K562 (cell line): Measurements from ENCODE around the gene SYN1. TPM values are rescaled to one million over a fixed set of nuclear protein-coding genes. Genes with fewer than 3 reads are reported as not detected.

Source experiments
- ATAC-seq: fragments of 200-7000 bp; cut with Tn5 transposase; 3 replicates; pipeline ENCODE4 v1.9.1; 2020; ENCODE audit warnings: moderate library complexity
- BruUV-seq: library from RNA; stranded (reverse); fragments of 400-500 nt; replicated peaks from 2 replicates; lab custom pipeline; 2021; lab: Mats Ljungman, UMichigan
- CTCF ChIA-PET: fragments of 300-600 bp; formaldehyde crosslinking; extraction: SDS; loops from one replicate; lab custom pipeline; 2021; ENCODE audit warnings: low intra/inter-chr PET ratio; lab: Yijun Ruan, JAX
- POLR2A ChIA-PET: fragments of 300-600, 350-650 bp; sonication (Branson Sonifier 250); formaldehyde crosslinking; extraction: SDS; loops from one replicate; lab custom pipeline; 2021; ENCODE audit warnings: antibody characterized with exemption, inconsistent platforms; lab: Yijun Ruan, JAX
- DNase-seq, 4 experiments: peaks; one replicate each; pipeline versions ENCODE4 v3.0.0 to v3.0.0-alpha.2; 2011 to 2018; ENCODE audit warnings: low spot score in 3 of 4, mixed read lengths in 3 of 4; ENCODE audit errors: extremely low read depth in 1 of 4
- FAIRE-seq: peaks from 2 replicates; lab custom pipeline; 2011; peaks lifted over from hg19 to GRCh38; lab: Jason Lieb, UNC
- H2AFZ ChIP-seq: 2 replicates; pipeline ENCODE4 v1.6.0; 2011; ENCODE audit warnings: low read depth, low read length, control low read depth, inconsistent platforms
- H3K27ac ChIP-seq: fragments of 200-600 bp; 3 replicates; pipeline ENCODE4 v1.8.0; 2011; ENCODE audit warnings: low read depth, mild to moderate bottlenecking, control low read depth, inconsistent platforms, low read length, moderate library complexity, mixed read lengths; ENCODE audit errors: extremely low read depth
- H3K27me3 ChIP-seq, 2 experiments: fragments of 300-600 bp in 1 of 2; 2 replicates in 1 of 2; 3 replicates in 1 of 2; pipeline versions ENCODE4 v1.6.0 to v1.8.0; 2011; ENCODE audit warnings: inconsistent platforms in 2 of 2, low read length in 2 of 2, mild to moderate bottlenecking in 1 of 2, mixed read lengths in 1 of 2, moderate library complexity in 1 of 2; ENCODE audit not compliant: control insufficient read depth in 2 of 2, insufficient read depth in 2 of 2
- H3K36me3 ChIP-seq: fragments of 300-600 bp; 3 replicates; pipeline ENCODE4 v1.8.0; 2011; ENCODE audit warnings: mild to moderate bottlenecking, low read length, inconsistent platforms; ENCODE audit not compliant: control insufficient read depth, insufficient read depth
- H3K4me1 ChIP-seq, 2 experiments: fragments of 200-600 bp in 1 of 2; replicated peaks in 1 of 2; 2 replicates in 1 of 2; 3 replicates in 1 of 2; pipeline versions ENCODE4 v1.5.1 to v1.8.0; 2011; ENCODE audit warnings: inconsistent platforms in 2 of 2, low read length in 2 of 2, mild to moderate bottlenecking in 1 of 2, mixed read lengths in 1 of 2, moderate library complexity in 1 of 2; ENCODE audit not compliant: control insufficient read depth in 2 of 2, insufficient read depth in 2 of 2
- H3K4me2 ChIP-seq: 2 replicates; pipeline ENCODE4 v1.6.1; 2011; ENCODE audit warnings: low read length, control low read depth, inconsistent platforms, mixed read lengths; ENCODE audit not compliant: insufficient read depth
- H3K4me3 ChIP-seq: fragments of 200-600 bp; sonication (generic), shearing (Covaris generic); 2 replicates; pipeline ENCODE4 v1.5.1; 2016; ENCODE audit warnings: control low read depth, inconsistent platforms
- H3K79me2 ChIP-seq: fragments of 200-600 bp; 3 replicates; pipeline ENCODE4 v1.8.0; 2011; ENCODE audit warnings: low read length, inconsistent platforms; ENCODE audit not compliant: control insufficient read depth, insufficient read depth
- H3K9ac ChIP-seq, 2 experiments: 2 replicates each; pipeline versions ENCODE4 v1.6.0 to v1.6.1; 2011; ENCODE audit warnings: low read depth in 2 of 2, low read length in 2 of 2, control low read depth in 1 of 2, inconsistent platforms in 1 of 2, mild to moderate bottlenecking in 1 of 2, mixed read lengths in 1 of 2; ENCODE audit not compliant: insufficient read depth in 1 of 2
- H3K9me1 ChIP-seq: one replicate; pipeline ENCODE4 v1.6.0; 2011; ENCODE audit warnings: inconsistent platforms, mild to moderate bottlenecking, low read length, moderate library complexity; ENCODE audit not compliant: control insufficient read depth, insufficient read depth
- H3K9me3 ChIP-seq: replicated peaks from 2 replicates; pipeline ENCODE4 v1.5.1; 2011; ENCODE audit warnings: low read depth, low read length, inconsistent platforms; ENCODE audit not compliant: control insufficient read depth, insufficient read depth
- H4K20me1 ChIP-seq: replicated peaks from 2 replicates; pipeline ENCODE4 v1.6.1; 2011; ENCODE audit warnings: low read length, inconsistent platforms, mixed read lengths; ENCODE audit not compliant: control insufficient read depth, insufficient read depth
- ARHGAP35 ChIP-seq: fragments of 450-650 bp; IDR thresholded peaks from 2 replicates; pipeline ENCODE4 v1.6.1; 2018; ENCODE audit not compliant: partially characterized antibody
- BCLAF1 ChIP-seq, 2 experiments: fragments of 450-650 bp in 1 of 2; IDR thresholded peaks; 2 replicates each; pipeline ENCODE4 v1.6.1; 2011 to 2017; ENCODE audit warnings: low read depth in 2 of 2, antibody characterized with exemption in 1 of 2, borderline replicate concordance in 1 of 2, low read length in 1 of 2, mild to moderate bottlenecking in 1 of 2, mixed read lengths in 1 of 2; ENCODE audit not compliant: control insufficient read depth in 1 of 2
- CTCFL ChIP-seq: IDR thresholded peaks from 2 replicates; pipeline ENCODE4 v1.6.1; 2011; ENCODE audit warnings: borderline replicate concordance, low read depth, mild to moderate bottlenecking, moderate library complexity, low read length; ENCODE audit not compliant: insufficient read depth, poor library complexity, severe bottlenecking
- ETV6 ChIP-seq, 3 experiments: fragments of 150-350 bp in 1 of 3; sonication (generic) in 1 of 3; formaldehyde crosslinking in 1 of 3; IDR thresholded peaks; 2 replicates each; pipeline versions ENCODE4 v1.6.1 to v1.8.0; 2014 to 2022; ENCODE audit warnings: borderline replicate concordance in 2 of 3, low read depth in 2 of 3, antibody characterized with exemption in 1 of 3, low read length in 1 of 3, mild to moderate bottlenecking in 1 of 3, missing genetic modification reagents in 1 of 3
- POLR2G ChIP-seq: fragments of 200-400 bp; formaldehyde crosslinking; IDR thresholded peaks from 2 replicates; pipeline ENCODE4 v1.6.1; 2017; ENCODE audit warnings: low read depth, mild to moderate bottlenecking, antibody characterized with exemption, low read length, moderate library complexity
- POLR3G ChIP-seq: IDR thresholded peaks from 2 replicates; pipeline ENCODE4 v1.6.1; 2011; ENCODE audit not compliant: insufficient read length, insufficient replicate concordance; ENCODE audit errors: extremely low read depth
- RBM25 ChIP-seq: fragments of 200-400 bp; formaldehyde crosslinking; IDR thresholded peaks from 2 replicates; pipeline ENCODE4 v1.6.1; 2018; ENCODE audit warnings: low read length, low read depth, moderate library complexity; ENCODE audit not compliant: severe bottlenecking
- RNF2 ChIP-seq: sonication (generic); IDR thresholded peaks from 2 replicates; pipeline ENCODE4 v1.6.1; 2016
- SMARCA5 ChIP-seq: fragments of 450-650 bp; IDR thresholded peaks from 2 replicates; pipeline ENCODE4 v1.6.1; 2016
- SPI1 ChIP-seq: IDR thresholded peaks from 2 replicates; pipeline ENCODE4 v1.6.1; 2011; ENCODE audit warnings: low read depth, low read length, control low read depth, borderline replicate concordance
- ZNF766 ChIP-seq: fragments of 200-800 bp; sonication (Bioruptor generic); conservative IDR thresholded peaks from 2 replicates; pipeline ENCODE4 v1.6.1; 2016; ENCODE audit warnings: missing genetic modification characterization, missing compliant biosample characterization
- ZNF778 ChIP-seq: fragments of 450-650 bp; formaldehyde crosslinking; IDR thresholded peaks from 2 replicates; pipeline ENCODE4 v1.4.0; 2020; ENCODE audit warnings: mild to moderate bottlenecking, moderate library complexity
- WGBS: fragments of 100-300 bp; shearing (Covaris generic); methylation state at CpG from one replicate; pipeline ENCODE4 v1.1.6; 2016; ENCODE audit warnings: low coverage, mixed read lengths; ENCODE audit not compliant: insufficient coverage; ENCODE audit errors: missing lambda C conversion rate; 5-methylcytosine and 5-hydroxymethylcytosine counted together
- in situ Hi-C: fragments of 300-500 bp; cut with MboI; formaldehyde crosslinking; loops from 4 replicates; pipeline ENCODE4 v1.15.0; 2018; ENCODE audit warnings: inconsistent platforms, mixed read lengths
- intact Hi-C: fragments of 100-400 bp; cut with micrococcal nuclease; formaldehyde crosslinking; loops from 2 replicates; pipeline ENCODE4 v1.14.2; 2022
- polyA plus RNA-seq, 8 experiments: library from polyadenylated mRNA; depleted of rRNA in 4 of 8; stranded (reverse) in 5 of 8; unstranded in 3 of 8; fragments of >200 nt; fragmentation: Nextera tagmentation in 2 of 8; fragmentation: Illumina TruSeq in 1 of 8; extraction: Ambion mirVana in 2 of 8; extraction: Trizol in 1 of 8; gene quantifications; 2 replicates each; pipeline versions ENCODE4 v1.2.1 to v1.2.3, GENCODE V29; 2011 to 2014; ENCODE audit warnings: inconsistent platforms in 1 of 8, missing spikeins in 1 of 8
- total RNA-seq, 7 experiments: library from RNA; depleted of rRNA in 6 of 7; stranded (reverse); fragments of >200 nt in 6 of 7; fragmentation: Illumina TruSeq in 2 of 7; extraction: Trizol in 2 of 7; gene quantifications; 2 replicates each; pipeline versions ENCODE4 v1.2.1 to v1.2.3, GENCODE V29; 2011 to 2021; ENCODE audit warnings: low replicate concordance in 1 of 7
- TF ChIP-seq, protein P1 (sequence below): fragments of 450-650 bp; IDR thresholded peaks from 2 replicates; pipeline ENCODE4 v1.6.1; 2016; ENCODE audit warnings: borderline replicate concordance

Gene SYN1
- total and polyA plus RNA-seq, 9 of the 15 experiments (the other 6 are each of a cell fraction or from before 2014, with no cell fraction given), result 0.01 to 0.28 (median 0.18) TPM; not detected in 2

DNA sequence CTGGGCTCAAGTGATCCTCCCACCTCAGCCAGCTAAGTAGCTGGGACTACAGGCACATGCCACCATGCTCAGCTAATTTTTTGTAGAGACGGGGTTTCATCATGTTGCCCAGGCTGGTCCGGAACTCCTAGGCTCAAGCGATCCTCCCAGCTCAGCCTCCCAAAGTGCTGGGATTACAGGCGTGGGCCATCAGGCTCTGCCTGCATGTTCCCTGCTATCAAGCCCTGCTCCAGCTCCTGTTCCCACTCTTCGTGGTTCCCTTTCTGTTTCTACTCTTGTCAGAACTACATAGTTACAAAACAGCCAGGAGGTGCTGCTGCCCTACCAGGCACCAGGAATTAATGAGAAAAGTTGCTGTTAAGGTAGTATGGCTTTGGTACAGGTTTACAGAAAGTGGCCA lies 28.7 kb downstream of the SYN1 start:
- no peaks in the 10 kb centered on the region for H3K9me1 ChIP-seq
- no peaks in the 10 kb centered on the region for H3K4me1 ChIP-seq
- H3K27me3 ChIP-seq, result no peaks in the 10 kb centered on the region
- WGBS, result 21% methylated on average over 2 of the region's 5 CpGs
- DNase-seq (no peak), FAIRE-seq (no peak), ATAC-seq (no peak)
- no peak overlapping the region for H3K4me2 ChIP-seq
- H3K79me2 ChIP-seq, result no peaks in the 10 kb centered on the region
- H4K20me1 ChIP-seq, result no peaks in the 10 kb centered on the region
- CTCF ChIA-PET, result no interaction called here
- intact Hi-C loops (no loop called here), in situ Hi-C loops (no loop called here)
- H3K27ac ChIP-seq, result no peak overlapping the region
- no peaks in the 10 kb centered on the region for H3K9me3 ChIP-seq
- no TSS peak for BruUV-seq
- no peak overlapping the region for H3K9ac ChIP-seq
- POLR2A ChIA-PET, result no interaction called here
- no peak overlapping the region for H2AFZ ChIP-seq
- peaks cover 11% of the 10 kb centered on the region; the same call in 1 of the 3 replicates for H3K36me3 ChIP-seq
- no peak overlapping the region for H3K4me3 ChIP-seq
- TF ChIP-seq RNF2 (no peak), ZNF766 (no peak), SPI1 (no peak), RBM25 (no peak), BCLAF1 (IDR thresholded peaks at IDR 0.05; ENCODE audit: borderline replicate concordance in 1 of 2, control insufficient read depth in 1 of 2, low read depth in 2 of 2, low read length in 1 of 2) (no peak), ETV6 (IDR thresholded peaks at IDR 0.05; ENCODE audit: borderline replicate concordance in 1 of 2, low read depth in 2 of 2, low read length in 1 of 2) (no peak), ETV6 (CRISPR knock-in tag; IDR thresholded peaks at IDR 0.05; ENCODE audit: borderline replicate concordance) (no peak), ARHGAP35 (no peak), POLR2G (no peak), POLR3G (no peak), CTCFL (no peak), SMARCA5 (no peak), ZNF778 (CRISPR knock-in tag) (no peak)
- TF ChIP-seq, protein P1, sequence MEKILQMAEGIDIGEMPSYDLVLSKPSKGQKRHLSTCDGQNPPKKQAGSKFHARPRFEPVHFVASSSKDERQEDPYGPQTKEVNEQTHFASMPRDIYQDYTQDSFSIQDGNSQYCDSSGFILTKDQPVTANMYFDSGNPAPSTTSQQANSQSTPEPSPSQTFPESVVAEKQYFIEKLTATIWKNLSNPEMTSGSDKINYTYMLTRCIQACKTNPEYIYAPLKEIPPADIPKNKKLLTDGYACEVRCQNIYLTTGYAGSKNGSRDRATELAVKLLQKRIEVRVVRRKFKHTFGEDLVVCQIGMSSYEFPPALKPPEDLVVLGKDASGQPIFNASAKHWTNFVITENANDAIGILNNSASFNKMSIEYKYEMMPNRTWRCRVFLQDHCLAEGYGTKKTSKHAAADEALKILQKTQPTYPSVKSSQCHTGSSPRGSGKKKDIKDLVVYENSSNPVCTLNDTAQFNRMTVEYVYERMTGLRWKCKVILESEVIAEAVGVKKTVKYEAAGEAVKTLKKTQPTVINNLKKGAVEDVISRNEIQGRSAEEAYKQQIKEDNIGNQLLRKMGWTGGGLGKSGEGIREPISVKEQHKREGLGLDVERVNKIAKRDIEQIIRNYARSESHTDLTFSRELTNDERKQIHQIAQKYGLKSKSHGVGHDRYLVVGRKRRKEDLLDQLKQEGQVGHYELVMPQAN, result no peak
